ENCODE results near the gene SV2C. TPM values are rescaled to one million over a fixed set of nuclear protein-coding genes. Genes with fewer than 3 reads are reported as not detected.

SV2C gene
- total and polyA plus RNA-seq, 2 donors (not counting 1 experiment from before 2014, with no cell fraction given): not detected

DNA sequence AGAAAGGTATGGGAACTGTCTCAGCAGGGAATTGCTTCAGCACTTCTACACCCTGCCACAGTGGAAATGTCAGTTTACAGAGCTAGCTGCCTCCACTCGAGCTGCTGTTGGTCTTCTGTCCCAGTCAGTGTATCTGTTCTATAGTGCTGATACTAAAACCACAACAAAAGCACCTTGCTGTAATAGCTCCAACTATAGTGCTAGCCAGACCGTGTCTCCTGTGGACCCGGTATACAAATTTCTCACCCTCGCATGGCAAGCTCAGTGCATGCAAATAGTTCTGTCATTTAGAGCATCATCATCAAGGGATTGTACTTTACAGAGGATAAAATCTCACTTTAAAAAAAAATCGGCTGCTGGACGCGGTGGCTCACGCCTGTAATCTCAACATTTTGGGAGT, 268.4 kb downstream of the SV2C start:
- TF ChIP-seq EZH2 (IDR thresholded peaks at IDR 0.05; ENCODE audit: low read length, missing control alignments) (no peak), CTCF (conservative IDR thresholded peaks at IDR 0.05 in 1 of 2, IDR thresholded peaks at IDR 0.05 in 1 of 2; ENCODE audit: low read depth in 1 of 2, low read length in 2 of 2) (no peak)
- H3K79me2 ChIP-seq (ENCODE audit: control insufficient read depth, insufficient read depth, low read length): no peaks in the 10 kb centered on the region
- no peak for DNase-seq (ENCODE audit: low read depth in 2 of 2)
- H3K4me3 ChIP-seq (replicated peaks in 1 of 4; ENCODE audit: control extremely low read depth in 1 of 4, insufficient read depth in 1 of 4, low read depth in 3 of 4, low read length in 4 of 4): no peak overlapping the region
- H3K9ac ChIP-seq (ENCODE audit: insufficient read depth, low read length): no peak overlapping the region
- H2AFZ ChIP-seq (ENCODE audit: low read length): no peak overlapping the region
- no peak overlapping the region for H3K4me2 ChIP-seq (ENCODE audit: extremely low read depth, insufficient read depth, low read length)
- no peaks in the 10 kb centered on the region for H3K4me1 ChIP-seq (ENCODE audit: control insufficient read depth, extremely low read depth, insufficient read depth, low read length)
- no peak overlapping the region for H3K27ac ChIP-seq (ENCODE audit: insufficient read depth, low read length)
- no peaks in the 10 kb centered on the region for H3K27me3 ChIP-seq (ENCODE audit: control insufficient read depth, insufficient read depth, low read length)
- no peaks in the 10 kb centered on the region for H3K9me3 ChIP-seq (ENCODE audit: control insufficient read depth, insufficient read depth, low read depth, low read length)
- no peaks in the 10 kb centered on the region for H4K20me1 ChIP-seq (ENCODE audit: control insufficient read depth, extremely low read depth, insufficient read depth, low read length)
- no peaks in the 10 kb centered on the region for H3K36me3 ChIP-seq (ENCODE audit: control insufficient read depth, insufficient read depth, low read length)

- no peaks in the 10 kb centered on the region for H3K79me2 ChIP-seq (ENCODE audit: control insufficient read depth, insufficient read depth, low read length)
- H3K9ac ChIP-seq (ENCODE audit: insufficient read depth, low read length): no peak overlapping the region
- no peak for DNase-seq (ENCODE audit: low read depth in 2 of 2)
- H4K20me1 ChIP-seq (ENCODE audit: control insufficient read depth, extremely low read depth, insufficient read depth, low read length): no peaks in the 10 kb centered on the region
- H3K27me3 ChIP-seq (ENCODE audit: control insufficient read depth, insufficient read depth, low read length): no peaks in the 10 kb centered on the region
- no peaks in the 10 kb centered on the region for H3K4me1 ChIP-seq (ENCODE audit: control insufficient read depth, extremely low read depth, insufficient read depth, low read length)
- no peak overlapping the region for H3K4me3 ChIP-seq (replicated peaks in 1 of 4; ENCODE audit: control extremely low read depth in 1 of 4, insufficient read depth in 1 of 4, low read depth in 3 of 4, low read length in 4 of 4)
- H3K4me2 ChIP-seq (ENCODE audit: extremely low read depth, insufficient read depth, low read length): no peak overlapping the region
- no peak overlapping the region for H3K27ac ChIP-seq (ENCODE audit: insufficient read depth, low read length)
- no peaks in the 10 kb centered on the region for H3K36me3 ChIP-seq (ENCODE audit: control insufficient read depth, insufficient read depth, low read length)
- no peaks in the 10 kb centered on the region for H3K9me3 ChIP-seq (ENCODE audit: control insufficient read depth, insufficient read depth, low read depth, low read length)
- no peak for TF ChIP-seq CTCF (conservative IDR thresholded peaks at IDR 0.05 in 1 of 2, IDR thresholded peaks at IDR 0.05 in 1 of 2; ENCODE audit: low read depth in 1 of 2, low read length in 2 of 2)
- TF ChIP-seq EZH2 (IDR thresholded peaks at IDR 0.05; ENCODE audit: low read length, missing control alignments): no peak
- no peak overlapping the region for H2AFZ ChIP-seq (ENCODE audit: low read length)
Measured at GRCh38 chr5:76356887-76357286, 273.7 kb downstream of the SV2C start.

- TF ChIP-seq EZH2 (IDR thresholded peaks at IDR 0.05; ENCODE audit: low read length, missing control alignments) (no peak), CTCF (conservative IDR thresholded peaks at IDR 0.05 in 1 of 2, IDR thresholded peaks at IDR 0.05 in 1 of 2; ENCODE audit: low read depth in 1 of 2, low read length in 2 of 2) (no peak)
Measured at GRCh38 chr5:76363352-76364225, 280.4 kb downstream of the SV2C start.

More at GRCh38 chr5:76363352-76364225, 280.4 kb downstream of the SV2C start:
- Histone ChIP-seq H4K20me1 (ENCODE audit: control insufficient read depth, extremely low read depth, insufficient read depth, low read length) (no peaks in the 10 kb centered on the region), H3K9me3 (ENCODE audit: control insufficient read depth, insufficient read depth, low read depth, low read length) (no peaks in the 10 kb centered on the region), H3K4me1 (ENCODE audit: control insufficient read depth, extremely low read depth, insufficient read depth, low read length) (no peaks in the 10 kb centered on the region), H3K79me2 (ENCODE audit: control insufficient read depth, insufficient read depth, low read length) (no peaks in the 10 kb centered on the region), H3K36me3 (ENCODE audit: control insufficient read depth, insufficient read depth, low read length) (no peaks in the 10 kb centered on the region), H2AFZ (ENCODE audit: low read length) (no peak overlapping the region), H3K27me3 (ENCODE audit: control insufficient read depth, insufficient read depth, low read length) (no peaks in the 10 kb centered on the region), H3K4me3 (replicated peaks in 1 of 4; ENCODE audit: control extremely low read depth in 1 of 4, insufficient read depth in 1 of 4, low read depth in 3 of 4, low read length in 4 of 4) (no peak overlapping the region), H3K4me2 (ENCODE audit: extremely low read depth, insufficient read depth, low read length) (no peak overlapping the region), H3K9ac (ENCODE audit: insufficient read depth, low read length) (no peak overlapping the region), H3K27ac (ENCODE audit: insufficient read depth, low read length) (no peak overlapping the region)
- DNase-seq (ENCODE audit: low read depth in 2 of 2): peak in 1 of 2 donors; percentile 17

Measured in fibroblast of lung (primary cell).